Activated naive CD4-positive, alpha-beta T cell treated with anti-CD3 and anti-CD28 coated beads for 36 hours (primary cell): ENCODE measurements around the gene RAI14. TPM values are rescaled to one million over a fixed set of nuclear protein-coding genes. Genes with fewer than 3 reads are reported as not detected.

Source experiments
- CTCF ChIA-PET: fragments of 350-600 bp; sonication (Branson Sonifier 250); formaldehyde crosslinking; loops from one replicate; lab custom pipeline; 2021; ENCODE audit warnings: antibody characterized with exemption; lab: Charles Lee
- DNase-seq: peaks from one replicate; pipeline ENCODE4 v3.0.0-alpha.2; 2020
- H3K27ac Mint-ChIP-seq: one replicate; pipeline ENCODE4 v1.8.0; 2021; ENCODE audit warnings: mild to moderate bottlenecking, mixed read lengths
- H3K27me3 Mint-ChIP-seq: one replicate; pipeline ENCODE4 v1.8.0; 2021; ENCODE audit warnings: low read depth, mixed read lengths
- H3K36me3 Mint-ChIP-seq: one replicate; pipeline ENCODE4 v1.8.0; 2021; ENCODE audit warnings: low read depth, mixed read lengths
- H3K4me1 Mint-ChIP-seq: one replicate; pipeline ENCODE4 v1.8.0; 2021; ENCODE audit warnings: low read depth, mixed read lengths
- H3K4me3 Mint-ChIP-seq: one replicate; pipeline ENCODE4 v1.8.0; 2021; ENCODE audit warnings: mild to moderate bottlenecking, moderate library complexity, mixed read lengths
- H3K9me3 Mint-ChIP-seq: one replicate; pipeline ENCODE4 v1.8.0; 2021; ENCODE audit warnings: mixed read lengths
- intact Hi-C: fragments of 100-400 bp; cut with micrococcal nuclease; formaldehyde crosslinking; loops from one replicate; pipeline ENCODE4 v1.15.1; 2023
- total RNA-seq, 2 experiments: library from RNA; stranded (reverse); gene quantifications; one replicate each; pipeline ENCODE4 v1.2.3, GENCODE V29; 2021

RAI14 gene
- total RNA-seq, 2 experiments from 2014 or later: 5.8 to 6.7 TPM

DNA sequence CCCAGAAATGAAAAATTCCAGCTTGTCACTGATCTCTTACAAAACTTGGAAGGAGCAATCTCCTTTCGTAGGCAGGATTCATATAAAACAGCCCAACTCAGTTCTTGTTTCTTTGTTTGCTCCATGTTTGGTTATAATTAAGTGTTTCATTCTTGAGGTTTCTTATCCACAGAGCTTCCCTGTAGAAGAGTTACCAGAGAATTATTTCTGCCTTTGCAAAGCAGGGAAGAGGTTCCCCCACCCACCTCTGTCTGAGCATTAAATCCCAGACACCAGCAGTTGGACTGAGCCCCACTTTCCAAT is 34.1 kb upstream of the RAI14 start:
- peaks cover 14% of the 10 kb centered on the region for H3K27me3 Mint-ChIP-seq
- DNase-seq: no peak
- H3K36me3 Mint-ChIP-seq: no peaks in the 10 kb centered on the region
- peaks cover 41% of the 10 kb centered on the region for H3K4me1 Mint-ChIP-seq
- no peak overlapping the region for H3K4me3 Mint-ChIP-seq
- intact Hi-C loops: loop anchor here (5.0 kb wide), 1 partner anchor 90 kb away; no protein-coding TSS in a partner anchor
- H3K9me3 Mint-ChIP-seq: no peaks in the 10 kb centered on the region
- CTCF ChIA-PET: no interaction called here
- peak overlapping the region; percentile 6 for H3K27ac Mint-ChIP-seq

DNA sequence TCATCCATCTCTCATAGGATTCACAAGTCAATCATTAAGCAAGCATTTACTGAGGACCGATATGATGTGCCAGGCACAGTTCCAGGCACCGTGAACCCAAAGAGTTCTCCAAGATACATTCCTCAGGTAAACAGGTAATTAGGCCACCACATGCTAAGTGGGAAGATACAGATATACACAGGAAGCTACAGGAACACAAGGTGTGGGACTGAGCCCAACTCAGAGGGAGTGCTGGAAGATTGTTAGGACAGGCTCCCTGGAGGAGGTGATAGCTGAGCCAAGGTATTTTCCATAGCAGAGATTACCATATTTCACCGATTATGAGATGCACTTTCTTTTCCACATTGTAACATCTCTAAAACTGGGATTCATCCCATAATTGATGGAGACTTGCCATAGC is 31.4 kb upstream of the RAI14 start:
- intact Hi-C loops: loop anchor here (5.0 kb wide), 1 partner anchor 92 kb away; no protein-coding TSS in a partner anchor
- H3K4me1 Mint-ChIP-seq: peaks cover 27% of the 10 kb centered on the region
- no peaks in the 10 kb centered on the region for H3K9me3 Mint-ChIP-seq
- H3K27ac Mint-ChIP-seq: no peak overlapping the region
- no peak overlapping the region for H3K4me3 Mint-ChIP-seq
- H3K36me3 Mint-ChIP-seq: no peaks in the 10 kb centered on the region
- no peak for DNase-seq
- H3K27me3 Mint-ChIP-seq: peaks cover 10% of the 10 kb centered on the region
- CTCF ChIA-PET: no interaction called here

DNA sequence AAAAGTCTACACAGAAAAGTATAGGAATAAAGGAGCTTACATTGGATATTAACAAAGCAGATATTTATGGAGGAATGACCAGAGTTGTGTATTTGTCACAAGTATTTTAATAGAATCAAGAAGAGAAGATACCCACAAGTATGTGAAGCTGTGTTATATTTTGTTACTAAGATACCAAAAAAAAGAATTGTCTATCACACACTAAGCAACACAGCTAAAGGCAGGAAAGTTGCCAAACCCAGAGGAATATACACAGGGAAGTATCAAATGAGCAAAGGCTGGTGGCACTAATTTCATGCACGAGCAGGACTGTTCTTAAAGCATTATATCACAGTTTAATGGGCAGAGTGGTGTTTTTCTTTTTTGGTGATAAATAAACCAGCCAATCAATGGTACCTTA is 30.9 kb upstream of the RAI14 start:
- H3K4me3 Mint-ChIP-seq: no peak overlapping the region
- DNase-seq: no peak
- H3K27me3 Mint-ChIP-seq: peaks cover 10% of the 10 kb centered on the region
- no peaks in the 10 kb centered on the region for H3K36me3 Mint-ChIP-seq
- CTCF ChIA-PET: interaction anchor here (0.6 to 1.2 kb wide), 2 partner anchors 149 to 273 kb away, joined by 3 to 4 read pairs; no protein-coding TSS in a partner anchor
- no peak overlapping the region for H3K27ac Mint-ChIP-seq
- no peaks in the 10 kb centered on the region for H3K9me3 Mint-ChIP-seq
- intact Hi-C loops: no loop called here
- peaks cover 22% of the 10 kb centered on the region for H3K4me1 Mint-ChIP-seq

DNA sequence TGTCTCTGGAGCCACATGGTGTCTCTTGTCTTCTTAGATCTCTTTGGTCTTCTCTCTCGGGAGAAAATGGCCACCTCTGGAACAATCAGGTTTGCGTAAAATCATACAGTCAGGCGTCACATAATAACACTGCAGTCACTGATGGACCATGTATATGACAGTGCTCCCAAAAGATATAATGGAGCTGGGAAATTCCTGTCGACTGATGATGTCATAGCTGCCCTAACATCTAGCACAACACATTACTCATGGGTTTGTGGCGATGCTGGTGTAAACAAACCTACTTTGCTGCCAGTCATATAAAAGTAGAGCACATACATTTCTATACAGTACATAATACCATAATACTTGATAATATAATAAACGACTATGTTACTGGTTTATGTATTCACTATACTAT is 30.1 kb upstream of the RAI14 start:
- DNase-seq: no peak
- H3K36me3 Mint-ChIP-seq: no peaks in the 10 kb centered on the region
- H3K27me3 Mint-ChIP-seq: peaks cover 14% of the 10 kb centered on the region
- H3K27ac Mint-ChIP-seq: no peak overlapping the region
- H3K4me3 Mint-ChIP-seq: no peak overlapping the region
- CTCF ChIA-PET: interaction anchor here (0.6 to 1.2 kb wide), 2 partner anchors 10 to 272 kb away, joined by 3 to 4 read pairs; no protein-coding TSS in a partner anchor
- H3K4me1 Mint-ChIP-seq: peaks cover 17% of the 10 kb centered on the region
- peaks cover 7% of the 10 kb centered on the region for H3K9me3 Mint-ChIP-seq
- intact Hi-C loops: no loop called here

DNA sequence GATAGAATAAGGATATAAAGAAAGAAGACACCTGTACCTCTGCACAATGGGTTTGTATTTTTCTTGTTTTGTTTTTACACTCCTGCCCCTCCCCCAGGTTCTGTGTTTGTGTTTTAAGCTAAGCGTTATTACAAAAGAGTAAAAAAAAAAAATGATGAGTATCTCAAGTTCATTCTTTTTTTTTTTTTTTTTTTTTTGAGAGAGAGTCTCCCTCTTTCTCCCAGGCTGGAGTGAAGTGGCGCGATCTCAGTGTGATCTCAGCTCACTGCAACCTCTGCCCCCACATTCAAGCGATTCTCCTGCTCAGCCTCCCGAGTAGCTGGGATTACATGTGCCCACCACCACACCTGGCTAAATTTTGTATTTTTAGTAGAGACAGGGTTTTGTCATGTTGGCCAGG is 29.4 kb upstream of the RAI14 start:
- CTCF ChIA-PET: no interaction called here

DNA sequence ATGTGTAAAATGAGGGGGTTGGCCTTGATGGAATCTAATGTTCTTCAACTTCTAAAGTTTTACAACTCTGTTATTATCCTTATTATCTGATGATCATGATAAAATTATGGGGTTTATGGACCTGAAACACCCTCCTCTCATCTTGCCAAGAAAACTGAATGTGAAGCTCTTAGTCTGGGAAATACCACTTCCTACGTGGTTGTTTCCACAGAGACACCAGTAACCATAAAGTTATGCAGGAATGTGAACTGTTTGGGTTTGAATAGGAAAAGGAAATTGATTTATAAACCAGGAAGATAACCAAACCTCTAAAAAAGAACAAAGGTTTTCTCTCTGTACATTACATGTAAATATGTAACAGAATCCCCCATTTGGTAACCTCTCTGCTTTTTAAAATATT is 28.3 kb upstream of the RAI14 start:
- Mint-ChIP-seq H3K27ac (no peak overlapping the region), H3K36me3 (no peaks in the 10 kb centered on the region), H3K9me3 (peaks cover 9% of the 10 kb centered on the region), H3K27me3 (peaks cover 17% of the 10 kb centered on the region), H3K4me1 (no peaks in the 10 kb centered on the region), H3K4me3 (no peak overlapping the region)
- CTCF ChIA-PET: no interaction called here
- no peak for DNase-seq
- intact Hi-C loops: no loop called here

More for the DNA sequence above, 29.4 kb upstream of the RAI14 start:
- Mint-ChIP-seq H3K4me1 (peaks cover 10% of the 10 kb centered on the region), H3K4me3 (no peak overlapping the region), H3K27me3 (peaks cover 14% of the 10 kb centered on the region), H3K9me3 (peaks cover 9% of the 10 kb centered on the region), H3K36me3 (no peaks in the 10 kb centered on the region), H3K27ac (no peak overlapping the region)
- DNase-seq: no peak
- intact Hi-C loops: no loop called here

- Mint-ChIP-seq H3K4me3 (no peak overlapping the region), H3K36me3 (no peaks in the 10 kb centered on the region), H3K9me3 (peaks cover 9% of the 10 kb centered on the region), H3K4me1 (no peaks in the 10 kb centered on the region), H3K27me3 (peaks cover 20% of the 10 kb centered on the region), H3K27ac (no peak overlapping the region)
- no peak for DNase-seq
- intact Hi-C loops: no loop called here
- CTCF ChIA-PET: no interaction called here
These were observed 27.8 kb upstream of the RAI14 start for GRCh38 chr5:34628373-34628772.

GRCh38 chr5:34630596-34630995 is 25.5 kb upstream of the RAI14 start:
- CTCF ChIA-PET: interaction anchor here (0.6 kb wide), 1 partner anchor 43 kb away, joined by 3 read pairs; no protein-coding TSS in a partner anchor
- Mint-ChIP-seq H3K4me3 (no peak overlapping the region), H3K4me1 (no peaks in the 10 kb centered on the region), H3K36me3 (no peaks in the 10 kb centered on the region), H3K27me3 (peaks cover 17% of the 10 kb centered on the region), H3K27ac (no peak overlapping the region), H3K9me3 (peaks cover 9% of the 10 kb centered on the region)
- intact Hi-C loops: no loop called here
- no peak for DNase-seq

- H3K4me3 Mint-ChIP-seq: no peak overlapping the region
- intact Hi-C loops: no loop called here
- H3K27me3 Mint-ChIP-seq: peaks cover 17% of the 10 kb centered on the region
- H3K36me3 Mint-ChIP-seq: no peaks in the 10 kb centered on the region
- H3K4me1 Mint-ChIP-seq: no peaks in the 10 kb centered on the region
- CTCF ChIA-PET: no interaction called here
- H3K9me3 Mint-ChIP-seq: peaks cover 9% of the 10 kb centered on the region
- no peak overlapping the region for H3K27ac Mint-ChIP-seq
- no peak for DNase-seq
These were observed 23.2 kb upstream of the RAI14 start for GRCh38 chr5:34632807-34633422.

DNA sequence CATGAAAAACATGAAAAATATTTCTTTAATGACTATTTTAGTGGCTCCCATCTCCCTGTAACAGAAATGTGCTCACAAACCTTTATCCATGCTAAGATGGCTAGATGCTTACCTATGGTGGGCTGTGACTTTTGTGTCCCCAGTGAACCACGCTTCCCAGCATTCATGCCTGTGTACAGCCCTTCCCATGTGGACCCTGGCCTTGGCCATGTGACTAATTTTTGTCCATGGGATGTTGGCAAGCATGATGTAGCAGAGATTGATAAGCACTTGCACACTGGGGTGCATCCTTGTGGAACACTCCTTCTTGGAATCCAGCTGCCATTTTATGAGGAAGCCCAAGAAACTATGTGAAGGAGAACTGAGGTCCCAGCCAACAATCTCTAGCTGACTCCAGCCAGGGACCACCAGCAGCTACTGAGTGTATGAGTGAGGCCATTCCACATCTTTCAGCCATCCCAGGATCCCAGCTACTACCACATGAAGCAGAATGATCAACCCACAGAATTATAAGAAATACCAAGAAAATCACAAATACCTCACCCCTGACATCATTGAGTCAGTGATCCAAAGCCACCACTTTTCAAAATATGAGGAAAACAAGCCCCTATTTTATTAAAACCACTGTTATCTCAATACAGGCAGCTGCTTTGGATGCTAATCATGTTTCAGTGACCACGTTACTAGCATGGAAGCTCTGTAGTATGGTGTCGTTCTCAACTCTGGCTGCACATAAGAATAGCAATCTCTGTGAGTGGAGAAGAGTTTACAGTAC is 16.1 kb upstream of the RAI14 start:
- H3K36me3 Mint-ChIP-seq: no peaks in the 10 kb centered on the region
- no peak overlapping the region for H3K4me3 Mint-ChIP-seq
- no peak for DNase-seq
- H3K4me1 Mint-ChIP-seq: no peaks in the 10 kb centered on the region
- H3K27me3 Mint-ChIP-seq: peaks cover 10% of the 10 kb centered on the region
- CTCF ChIA-PET: interaction anchor here (0.6 kb wide), 1 partner anchor 19 kb away, joined by 3 read pairs; no protein-coding TSS in a partner anchor
- no peak overlapping the region for H3K27ac Mint-ChIP-seq
- no peaks in the 10 kb centered on the region for H3K9me3 Mint-ChIP-seq
- intact Hi-C loops: no loop called here

GRCh38 chr5:34648039-34648839 is 7.9 kb upstream of the RAI14 start:
- no peak overlapping the region for H3K27ac Mint-ChIP-seq
- intact Hi-C loops: no loop called here
- CTCF ChIA-PET: no interaction called here

DNA sequence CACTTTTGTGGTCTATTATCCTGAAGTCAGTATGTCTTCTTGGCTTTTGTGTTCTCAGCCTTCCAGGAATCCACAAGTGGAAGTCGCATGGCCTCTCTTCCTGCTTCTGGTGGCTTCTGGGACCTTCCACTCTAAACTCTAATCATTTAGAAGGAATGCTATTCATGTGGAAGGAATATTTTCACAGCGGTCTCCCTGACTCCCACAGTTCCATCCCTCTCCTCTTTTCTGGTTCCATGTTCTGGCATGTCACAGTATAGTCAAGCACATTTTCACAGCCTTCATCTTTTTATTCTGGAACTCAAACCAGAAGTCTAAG is 7.3 kb upstream of the RAI14 start:
- intact Hi-C loops: no loop called here
- no peaks in the 10 kb centered on the region for H3K36me3 Mint-ChIP-seq
- no peak overlapping the region for H3K4me3 Mint-ChIP-seq
- H3K4me1 Mint-ChIP-seq: no peaks in the 10 kb centered on the region
- CTCF ChIA-PET: no interaction called here
- DNase-seq: no peak
- no peak overlapping the region for H3K27ac Mint-ChIP-seq
- no peaks in the 10 kb centered on the region for H3K9me3 Mint-ChIP-seq
- H3K27me3 Mint-ChIP-seq: peaks cover 19% of the 10 kb centered on the region

More at GRCh38 chr5:34648039-34648839, 7.9 kb upstream of the RAI14 start:
- H3K36me3 Mint-ChIP-seq: no peaks in the 10 kb centered on the region
- H3K27me3 Mint-ChIP-seq: peaks cover 21% of the 10 kb centered on the region
- DNase-seq: no peak
- no peaks in the 10 kb centered on the region for H3K9me3 Mint-ChIP-seq
- no peaks in the 10 kb centered on the region for H3K4me1 Mint-ChIP-seq
- H3K4me3 Mint-ChIP-seq: no peak overlapping the region
